ENCODE measurements around the gene INAFM2.

GRCh38 chr15:40279437-40280141 is 43.9 kb upstream of the INAFM2 start:
- TF ChIP-seq CTCF (tag by site-specific recombination; IDR thresholded peaks at IDR 0.05): peak; percentile 76
- no peak for TF ChIP-seq ZNF133 (tag by site-specific recombination; IDR thresholded peaks at IDR 0.05)
- no peak for TF ChIP-seq ATF2 (tag by site-specific recombination; IDR thresholded peaks at IDR 0.05; ENCODE audit: low read depth)
- TF ChIP-seq YY1 (tag by site-specific recombination; IDR thresholded peaks at IDR 0.05): no peak
- TF ChIP-seq ZNF146 (tag by site-specific recombination; IDR thresholded peaks at IDR 0.05): no peak
- TF ChIP-seq AEBP2 (tag by site-specific recombination; IDR thresholded peaks at IDR 0.05; ENCODE audit: borderline replicate concordance): no peak
- TF ChIP-seq ZNF23 (tag by site-specific recombination; IDR thresholded peaks at IDR 0.05; ENCODE audit: borderline replicate concordance): no peak
- TF ChIP-seq BCL6B (tag by site-specific recombination; IDR thresholded peaks at IDR 0.05): no peak
- TF ChIP-seq REST (tag by site-specific recombination; IDR thresholded peaks at IDR 0.05): no peak
- no peak for TF ChIP-seq ZNF707 (tag by site-specific recombination; IDR thresholded peaks at IDR 0.05)
- no peak for TF ChIP-seq ZNF280D (tag by site-specific recombination; IDR thresholded peaks at IDR 0.05)
- no peak for TF ChIP-seq ZNF76 (tag by site-specific recombination; IDR thresholded peaks at IDR 0.05; ENCODE audit: borderline replicate concordance, low read depth)
- TF ChIP-seq SETDB1 (IDR thresholded peaks at IDR 0.05; ENCODE audit: insufficient read length, low read length): no peak
- TF ChIP-seq ZNF184 (tag by site-specific recombination; IDR thresholded peaks at IDR 0.05): no peak
